ENCODE measurements around the gene CTDSPL.

GRCh38 chr3:38028621-38029361 is 167.1 kb downstream of the CTDSPL start:
- TF ChIP-seq EZH2 (IDR thresholded peaks at IDR 0.05; ENCODE audit: insufficient read depth, poor library complexity, severe bottlenecking) = no peak
- TF ChIP-seq EZH2phosphoT487 (IDR thresholded peaks at IDR 0.05; ENCODE audit: insufficient read depth, low read depth) = no peak
